Mononuclear cell (primary cell): Measurements from ENCODE around the gene ACTRT2. TPM values are rescaled to one million over a fixed set of nuclear protein-coding genes. Genes with fewer than 3 reads are reported as not detected.

Experiments used
- H3K27me3 ChIP-seq: 2 replicates; pipeline ENCODE4 v1.6.0; 2011; ENCODE audit warnings: low read length, control low read depth; ENCODE audit not compliant: insufficient read depth
- H3K4me1 ChIP-seq: 2 replicates; pipeline ENCODE4 v1.5.1; 2011; ENCODE audit warnings: mild to moderate bottlenecking, low read length, control low read depth; ENCODE audit not compliant: insufficient read depth
- H3K4me3 ChIP-seq: 2 replicates; pipeline ENCODE4 v1.5.1; 2011; ENCODE audit warnings: mild to moderate bottlenecking, low read length, moderate library complexity
- H3K9me3 ChIP-seq: 2 replicates; pipeline ENCODE4 v1.5.1; 2011; ENCODE audit warnings: low read depth, mild to moderate bottlenecking, control low read depth, low read length
- total RNA-seq: library from RNA; depleted of rRNA; stranded (reverse); fragments of >200 nt; gene quantifications from one replicate; pipeline ENCODE4 v1.2.3, GENCODE V29; 2012

Gene ACTRT2
- total RNA-seq, 1 donor: not detected

GRCh38 chr1:3067301-3067670 lies 46.0 kb downstream of the ACTRT2 start:
- Histone ChIP-seq H3K9me3 (no peaks in the 10 kb centered on the region), H3K27me3 (peaks cover 23% of the 10 kb centered on the region), H3K4me1 (no peaks in the 10 kb centered on the region), H3K4me3 (no peak overlapping the region)

GRCh38 chr1:3067671-3068563 lies 46.6 kb downstream of the ACTRT2 start:
- no peaks in the 10 kb centered on the region for H3K4me1 ChIP-seq
- no peak overlapping the region for H3K4me3 ChIP-seq
- H3K9me3 ChIP-seq: no peaks in the 10 kb centered on the region
- peaks cover 29% of the 10 kb centered on the region for H3K27me3 ChIP-seq

GRCh38 chr1:3068564-3069431 lies 47.5 kb downstream of the ACTRT2 start, which contains the start of gene PRDM16:
Gene PRDM16 (plus strand): TSS chr1:3069203. CDS start chr1:3069260, 57 bp downstream.
- Histone ChIP-seq H3K4me3 (peak within 1 kb of the TSS; percentile 23), H3K27me3 (peaks cover 29% of the 10 kb centered on the region), H3K4me1 (no peaks in the 10 kb centered on the region), H3K9me3 (no peaks in the 10 kb centered on the region)

- Histone ChIP-seq H3K4me1 (no peaks in the 10 kb centered on the region), H3K27me3 (peaks cover 29% of the 10 kb centered on the region), H3K4me3 (peak overlapping the region; percentile 23), H3K9me3 (no peaks in the 10 kb centered on the region)
Observed at GRCh38 chr1:3069491-3070308, 48.4 kb downstream of the ACTRT2 start.

DNA sequence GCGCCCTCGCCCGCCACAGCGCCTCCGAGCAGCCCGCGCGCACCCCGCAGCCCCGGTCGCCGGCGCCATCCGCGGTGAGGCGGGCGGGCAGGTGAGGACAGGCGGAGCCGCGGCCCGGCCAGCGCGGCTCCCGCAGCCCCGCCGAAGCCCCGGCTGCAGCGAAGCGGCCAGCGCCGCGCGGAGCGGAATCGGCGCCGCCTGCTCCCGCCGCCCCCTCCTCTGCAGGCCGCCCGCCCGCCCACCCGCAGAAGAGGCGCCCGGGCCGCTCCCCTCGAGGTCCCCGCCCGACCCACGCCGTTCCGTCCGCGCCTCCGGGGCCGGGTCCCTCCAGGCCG lies 49.0 kb downstream of the ACTRT2 start:
- Histone ChIP-seq H3K9me3 (no peaks in the 10 kb centered on the region), H3K4me3 (no peak overlapping the region), H3K27me3 (peaks cover 29% of the 10 kb centered on the region), H3K4me1 (no peaks in the 10 kb centered on the region)

- Histone ChIP-seq H3K9me3 (no peaks in the 10 kb centered on the region), H3K27me3 (peaks cover 29% of the 10 kb centered on the region), H3K4me1 (no peaks in the 10 kb centered on the region), H3K4me3 (no peak overlapping the region)
Observed at GRCh38 chr1:3070644-3071564, 49.6 kb downstream of the ACTRT2 start.

DNA sequence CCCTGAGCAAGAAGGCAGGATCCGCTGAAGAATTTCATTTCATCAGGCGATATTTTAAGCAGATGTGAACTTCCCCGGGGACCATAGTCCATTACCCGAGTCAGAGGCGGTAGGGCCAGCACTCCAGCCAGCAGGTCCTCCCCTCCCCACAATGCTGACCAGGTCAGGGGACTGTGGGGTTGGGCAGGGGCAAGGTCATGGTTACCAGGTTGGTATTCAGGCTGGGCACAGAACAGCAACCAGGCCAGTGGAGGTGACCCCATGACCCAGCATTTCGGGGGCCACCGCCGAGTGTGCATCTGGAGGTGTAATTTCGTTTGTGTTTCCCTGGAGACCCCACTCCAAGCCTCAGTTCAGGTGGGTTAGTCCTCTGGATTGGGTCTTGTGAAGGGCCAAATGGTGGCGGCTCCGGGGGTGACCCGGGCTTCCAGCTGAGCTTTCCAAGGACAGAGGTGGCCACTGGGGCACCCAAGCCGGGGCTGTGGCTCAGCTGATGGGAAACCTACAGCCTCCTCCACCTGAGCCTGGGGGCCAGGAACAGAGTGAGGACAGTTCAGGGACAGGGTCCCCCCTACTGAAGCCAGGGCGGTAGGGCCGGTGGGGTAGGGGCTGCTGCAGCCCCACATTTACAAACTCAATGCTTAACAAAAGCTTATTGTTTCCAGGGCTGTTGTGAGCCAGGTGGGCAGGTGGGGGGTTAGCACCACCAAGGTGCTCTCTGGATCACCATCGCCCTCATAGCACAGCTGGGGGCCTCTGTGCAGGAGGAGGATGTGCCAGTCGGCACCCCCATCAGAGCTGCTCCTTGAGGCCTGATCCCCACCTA lies 50.5 kb downstream of the ACTRT2 start:
- Histone ChIP-seq H3K4me3 (no peak overlapping the region), H3K4me1 (no peaks in the 10 kb centered on the region), H3K9me3 (no peaks in the 10 kb centered on the region), H3K27me3 (peaks cover 28% of the 10 kb centered on the region)

Other genes with a start within 250 kb of the ACTRT2 start
- gene TTC34, start 219.8 kb upstream of the ACTRT2 start, total RNA-seq: 0.10 TPM
- gene PRDM16, start 47.7 kb downstream of the ACTRT2 start, total RNA-seq: not detected